Neural crest cell (in vitro differentiated cells): ENCODE results near the gene GPR132. TPM values are rescaled to one million over a fixed set of nuclear protein-coding genes. Genes with fewer than 3 reads are reported as not detected.

Experiments used
- total RNA-seq: library from RNA; stranded (reverse); gene quantifications from 2 replicates; pipeline ENCODE4 v1.2.1, GENCODE V29; 2021

Gene GPR132
- total RNA-seq, 1 donor from 2014 or later = not detected

Other genes starting within 250 kb of the GPR132 start
- 14.0 and 14.4 TPM in 2 replicates for gene CEP170B, start 200.2 kb downstream of the GPR132 start, total RNA-seq
- 0.02 and 0.05 TPM in 2 replicates for gene PLD4, start 140.6 kb downstream of the GPR132 start, total RNA-seq
- 1.4 TPM in 2 replicates for gene AHNAK2, start 87.1 kb downstream of the GPR132 start, total RNA-seq
- 12.2 and 14.1 TPM in 2 replicates for gene CLBA1, start 79.6 kb downstream of the GPR132 start, total RNA-seq
- 55.0 and 58.2 TPM in 2 replicates for gene CDCA4, start 44.3 kb downstream of the GPR132 start, total RNA-seq
- 2.7 and 4.2 TPM in 2 replicates for gene JAG2, start 103.3 kb upstream of the GPR132 start, total RNA-seq
- gene NUDT14, start 115.9 kb upstream of the GPR132 start, total RNA-seq = 25.6 and 27.1 TPM in 2 replicates
- gene BTBD6, start 183.1 kb upstream of the GPR132 start, total RNA-seq = 33.6 and 36.6 TPM in 2 replicates
- 50.0 and 51.1 TPM in 2 replicates for gene BRF1, start 235.6 kb upstream of the GPR132 start, total RNA-seq
- 101 and 104 TPM in 2 replicates for gene PACS2, start 249.3 kb upstream of the GPR132 start, total RNA-seq